Breast epithelium (tissue), 4 donors: Measurements from ENCODE around the gene MAGIX. TPM values are rescaled to one million over a fixed set of nuclear protein-coding genes. Genes with fewer than 3 reads are reported as not detected.

Experiments used
- DNase-seq, 2 donors: peaks; one replicate each; pipeline ENCODE4 v3.0.0-alpha.2; 2019; ENCODE audit warnings: low spot score in 2 of 2
- H3K27ac ChIP-seq, 2 donors: fragments of 200-600 bp; sonication (generic) in 1 of 2; one replicate each; pipeline ENCODE4 v1.5.1; 2016 to 2019; ENCODE audit warnings: mild to moderate bottlenecking in 1 of 2
- H3K27me3 ChIP-seq, 2 donors: fragments of 200-600 bp; sonication (generic) in 1 of 2; one replicate each; pipeline versions ENCODE4 v1.5.1 to v1.6.0; 2017 to 2019; ENCODE audit warnings: control low read depth in 1 of 2, mild to moderate bottlenecking in 1 of 2
- H3K36me3 ChIP-seq: fragments of 200-600 bp; one replicate; pipeline ENCODE4 v1.5.1; 2019
- H3K4me1 ChIP-seq, 2 donors: fragments of 200-600 bp; sonication (generic); one replicate each; pipeline ENCODE4 v1.5.1; 2016 to 2019; ENCODE audit warnings: control low read depth in 1 of 2
- H3K4me3 ChIP-seq, 3 donors: fragments of 200-600 bp; sonication (generic); 1 replicate in 2 of 3; 2 replicates in 1 of 3; pipeline ENCODE4 v1.5.1; 2016 to 2019; ENCODE audit warnings: mild to moderate bottlenecking in 3 of 3, moderate library complexity in 2 of 3
- H3K9me3 ChIP-seq, 2 donors: fragments of 200-600 bp; sonication (generic) in 1 of 2; one replicate each; pipeline ENCODE4 v1.5.1; 2016 to 2019; ENCODE audit warnings: control low read depth in 1 of 2
- CTCF ChIP-seq, 3 donors: fragments of 450-650 bp; IDR thresholded peaks; one replicate each; pipeline ENCODE4 v1.5.1; 2016 to 2017; ENCODE audit warnings: antibody characterized with exemption in 3 of 3, mild to moderate bottlenecking in 3 of 3, moderate library complexity in 3 of 3
- POLR2A ChIP-seq: fragments of 450-650 bp; IDR thresholded peaks from one replicate; pipeline ENCODE4 v1.6.1; 2016; ENCODE audit warnings: antibody characterized with exemption, mild to moderate bottlenecking, moderate library complexity
- POLR2AphosphoS5 ChIP-seq, 3 donors: sonication (generic); formaldehyde crosslinking; IDR thresholded peaks; one replicate each; pipeline ENCODE4 v1.6.1; 2017; ENCODE audit warnings: antibody characterized with exemption in 3 of 3
- intact Hi-C: fragments of 100-400 bp; cut with DNase I; formaldehyde crosslinking; loops from one replicate; pipeline ENCODE4 v1.15.1; 2023; ENCODE audit warnings: low total_unique reads
- total RNA-seq, 3 donors: library from RNA; depleted of rRNA; stranded (reverse); fragments of >200 nt; gene quantifications; one replicate each; pipeline ENCODE4 v1.1.0, GENCODE V29; 2016

Gene MAGIX
- total RNA-seq, 3 donors from 2014 or later, result 1.3 to 12.4 (median 4.9) TPM

- Histone ChIP-seq H3K4me1 (no peaks in the 10 kb centered on the region), H3K27me3 (peaks cover 0 to 9% of the 10 kb centered on the region in 2 donors), H3K36me3 (no peaks in the 10 kb centered on the region), H3K27ac (no peak overlapping the region), H3K4me3 (no peak overlapping the region), H3K9me3 (no peaks in the 10 kb centered on the region)
- intact Hi-C loops, result no loop called here
- no peak for TF ChIP-seq POLR2AphosphoS5 (IDR thresholded peaks at IDR 0.05)
- TF ChIP-seq POLR2A, result no peak
- no peak for TF ChIP-seq CTCF (IDR thresholded peaks at IDR 0.05)
- no peak for DNase-seq
Measured at GRCh38 chrX:49153467-49153866, 9.1 kb upstream of the MAGIX start.

GRCh38 chrX:49155243-49155899, 7.2 kb upstream of the MAGIX start:
- TF ChIP-seq POLR2AphosphoS5 (IDR thresholded peaks at IDR 0.05), result no peak
- no peak for TF ChIP-seq POLR2A
- no peak for TF ChIP-seq CTCF (IDR thresholded peaks at IDR 0.05)
- Histone ChIP-seq H3K36me3 (no peaks in the 10 kb centered on the region), H3K4me1 (no peaks in the 10 kb centered on the region), H3K9me3 (no peaks in the 10 kb centered on the region), H3K4me3 (peak overlapping the region; percentile 44 to 78 (median 57)), H3K27me3 (peaks cover 0 to 20% of the 10 kb centered on the region in 2 donors), H3K27ac (peak overlapping the region; percentile 97 to 99)
- intact Hi-C loops, result no loop called here
- peak in 1 of 2 donors; percentile 68 for DNase-seq

- intact Hi-C loops, result no loop called here
- Histone ChIP-seq H3K27me3 (peaks cover 0 to 20% of the 10 kb centered on the region in 2 donors), H3K4me3 (peak overlapping the region; percentile 44 to 78 (median 57)), H3K4me1 (no peaks in the 10 kb centered on the region), H3K36me3 (no peaks in the 10 kb centered on the region), H3K9me3 (no peaks in the 10 kb centered on the region), H3K27ac (peak overlapping the region; percentile 97 to 99)
- TF ChIP-seq POLR2A (no peak), POLR2AphosphoS5 (IDR thresholded peaks at IDR 0.05) (peak; percentile 19 to 58 (median 35)), CTCF (IDR thresholded peaks at IDR 0.05) (peak; percentile 8 to 66 (median 42))
- DNase-seq, result peak; percentile 85 to 86
Measured at GRCh38 chrX:49155900-49156837, 6.4 kb upstream of the MAGIX start.

GRCh38 chrX:49157194-49157593, 5.4 kb upstream of the MAGIX start:
- peaks cover 0 to 20% of the 10 kb centered on the region in 2 donors for H3K27me3 ChIP-seq
- no peak overlapping the region for H3K4me3 ChIP-seq
- no peak for TF ChIP-seq POLR2AphosphoS5 (IDR thresholded peaks at IDR 0.05)
- TF ChIP-seq POLR2A, result no peak
- no peak for TF ChIP-seq CTCF (IDR thresholded peaks at IDR 0.05)
- H3K4me1 ChIP-seq, result no peaks in the 10 kb centered on the region
- no peak for DNase-seq
- H3K27ac ChIP-seq, result no peak overlapping the region
- H3K36me3 ChIP-seq, result no peaks in the 10 kb centered on the region
- intact Hi-C loops, result no loop called here
- H3K9me3 ChIP-seq, result no peaks in the 10 kb centered on the region

GRCh38 chrX:49160908-49161307, 1.6 kb upstream of the MAGIX start:
- Histone ChIP-seq H3K4me3 (no peak overlapping the region), H3K36me3 (no peaks in the 10 kb centered on the region), H3K4me1 (no peaks in the 10 kb centered on the region), H3K9me3 (no peaks in the 10 kb centered on the region), H3K27ac (no peak overlapping the region), H3K27me3 (peaks cover 0 to 28% of the 10 kb centered on the region in 2 donors)
- TF ChIP-seq CTCF (IDR thresholded peaks at IDR 0.05), result no peak
- TF ChIP-seq POLR2AphosphoS5 (IDR thresholded peaks at IDR 0.05), result no peak
- no peak for TF ChIP-seq POLR2A
- intact Hi-C loops, result no loop called here
- DNase-seq, result no peak
